ENCODE measurements around the gene CHST7.
"Not testable (repeated sequence)": the region's sequence is repeated elsewhere in the genome, so short reads cannot be mapped to it uniquely, and the experiment has no call there.

CHST7 gene

GRCh38 chrX:46531442-46531841, 42.1 kb upstream of the CHST7 start:
- Histone ChIP-seq H3K79me2 (ENCODE audit: control insufficient read depth, insufficient read depth, low read length, poor library complexity) (no peaks in the 10 kb centered on the region), H3K9me3 (ENCODE audit: insufficient read depth, low read depth, low read length) (no peaks in the 10 kb centered on the region), H2BK120ac (ENCODE audit: insufficient read depth, low read length, poor library complexity) (no peak overlapping the region), H3K4me1 (ENCODE audit: control insufficient read depth in 1 of 2, insufficient read depth in 2 of 2, low read length in 2 of 2) (no peaks in the 10 kb centered on the region), H4K91ac (ENCODE audit: low read depth, low read length) (no peak overlapping the region), H4K8ac (ENCODE audit: low read depth, low read length) (no peak overlapping the region), H3K4me2 (ENCODE audit: low read length) (no peak overlapping the region), H3K23ac (ENCODE audit: low read length) (no peak overlapping the region), H3K27ac (ENCODE audit: low read depth, low read length) (no peak overlapping the region), H3K9ac (ENCODE audit: low read length) (no peak overlapping the region), H3K14ac (ENCODE audit: low read length) (no peak overlapping the region), H3K36me3 (ENCODE audit: control insufficient read depth in 1 of 2, insufficient read depth in 2 of 2, low read length in 2 of 2) (peaks cover 1 to 2% of the 10 kb centered on the region in 2 experiments), H2AK5ac (ENCODE audit: low read length) (no peak overlapping the region), H4K12ac (ENCODE audit: low read depth, low read length) (no peak overlapping the region), H2AFZ (ENCODE audit: insufficient read depth, low read length, poor library complexity) (no peak overlapping the region), H3K79me1 (ENCODE audit: low read length) (no peaks in the 10 kb centered on the region), H3K4ac (ENCODE audit: low read depth, low read length) (no peak overlapping the region), H3K27me3 (ENCODE audit: insufficient read depth, low read length) (no peaks in the 10 kb centered on the region), H3K18ac (ENCODE audit: low read length) (no peak overlapping the region), H3K4me3 (ENCODE audit: low read depth, low read length) (no peak overlapping the region), H2BK5ac (ENCODE audit: low read depth, low read length, poor library complexity) (no peak overlapping the region), H2BK12ac (ENCODE audit: low read length) (no peak overlapping the region)
- WGBS (ENCODE audit: extremely low coverage, insufficient coverage, insufficient read length), result no CpG with 5 or more reads among the region's 3 CpGs
- no peak for DNase-seq

DNA sequence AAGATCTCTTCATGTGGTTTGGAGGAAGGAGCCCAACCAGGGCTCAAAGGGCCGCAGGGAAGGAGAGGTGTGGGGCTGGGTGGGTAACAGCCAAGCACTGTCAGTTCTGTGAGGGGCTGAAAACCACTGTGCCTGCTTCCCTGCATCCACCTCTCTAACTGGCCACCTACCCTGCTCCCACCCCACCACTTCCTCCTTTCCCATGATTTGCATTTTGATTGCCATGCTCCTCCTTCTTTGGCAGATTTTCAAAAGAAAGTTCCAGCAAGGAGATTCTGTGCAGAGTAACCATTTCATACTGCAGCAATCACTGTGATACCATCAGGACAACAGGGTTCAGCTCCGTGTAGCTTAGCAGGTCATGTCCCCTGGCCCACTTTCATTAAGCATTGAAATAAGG, 30.1 kb upstream of the CHST7 start:
- Histone ChIP-seq H3K4me3 (ENCODE audit: low read depth, low read length) (no peak overlapping the region), H3K14ac (ENCODE audit: low read length) (no peak overlapping the region), H3K27ac (ENCODE audit: low read depth, low read length) (no peak overlapping the region), H2AFZ (ENCODE audit: insufficient read depth, low read length, poor library complexity) (no peak overlapping the region), H3K4me1 (ENCODE audit: control insufficient read depth in 1 of 2, insufficient read depth in 2 of 2, low read length in 2 of 2) (peaks cover 3% of the 10 kb centered on the region in 2 experiments), H2BK5ac (ENCODE audit: low read depth, low read length, poor library complexity) (no peak overlapping the region), H2AK5ac (ENCODE audit: low read length) (no peak overlapping the region), H4K91ac (ENCODE audit: low read depth, low read length) (no peak overlapping the region), H3K18ac (ENCODE audit: low read length) (no peak overlapping the region), H4K8ac (ENCODE audit: low read depth, low read length) (no peak overlapping the region), H3K9me3 (ENCODE audit: insufficient read depth, low read depth, low read length) (no peaks in the 10 kb centered on the region), H3K27me3 (ENCODE audit: insufficient read depth, low read length) (no peaks in the 10 kb centered on the region), H2BK12ac (ENCODE audit: low read length) (no peak overlapping the region), H4K12ac (ENCODE audit: low read depth, low read length) (no peak overlapping the region), H3K4me2 (ENCODE audit: low read length) (no peak overlapping the region), H3K36me3 (ENCODE audit: control insufficient read depth in 1 of 2, insufficient read depth in 2 of 2, low read length in 2 of 2) (peaks cover under 1 to 4% of the 10 kb centered on the region in 2 experiments), H3K23ac (ENCODE audit: low read length) (no peak overlapping the region), H3K79me2 (ENCODE audit: control insufficient read depth, insufficient read depth, low read length, poor library complexity) (peaks cover 8% of the 10 kb centered on the region), H3K4ac (ENCODE audit: low read depth, low read length) (no peak overlapping the region), H3K9ac (ENCODE audit: low read length) (no peak overlapping the region), H2BK120ac (ENCODE audit: insufficient read depth, low read length, poor library complexity) (no peak overlapping the region), H3K79me1 (ENCODE audit: low read length) (peaks cover 8% of the 10 kb centered on the region)
- WGBS (ENCODE audit: extremely low coverage, insufficient coverage, insufficient read length), result no CpG with 5 or more reads among the region's 2 CpGs
- DNase-seq, result no peak

DNA sequence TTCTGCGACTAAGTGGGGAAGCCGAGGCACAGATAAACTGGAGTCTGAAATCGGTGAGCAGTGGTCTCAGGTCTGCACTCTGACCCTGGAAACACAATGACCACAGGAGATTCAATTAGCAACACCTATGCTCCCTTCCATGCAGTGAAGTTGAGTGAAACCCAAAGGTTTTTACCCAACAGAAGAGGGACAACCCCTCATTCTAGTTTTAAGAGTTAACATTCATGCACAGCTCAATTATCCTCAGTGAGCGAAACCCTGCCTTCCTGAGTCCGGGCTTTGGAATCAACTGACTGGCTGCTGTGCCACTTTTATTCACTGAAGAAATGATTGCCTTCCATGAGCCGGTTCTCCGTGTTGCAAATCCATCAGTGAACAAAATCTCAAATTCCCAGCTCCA, 29.0 kb upstream of the CHST7 start:
- H2BK120ac ChIP-seq (ENCODE audit: insufficient read depth, low read length, poor library complexity); H3K79me2 ChIP-seq (ENCODE audit: control insufficient read depth, insufficient read depth, low read length, poor library complexity); H3K9me3 ChIP-seq (ENCODE audit: insufficient read depth, low read depth, low read length); H3K9ac ChIP-seq (ENCODE audit: low read length); H3K23ac ChIP-seq (ENCODE audit: low read length); H3K36me3 ChIP-seq (ENCODE audit: control insufficient read depth in 1 of 2, insufficient read depth in 2 of 2, low read length in 2 of 2); H4K12ac ChIP-seq (ENCODE audit: low read depth, low read length); H3K4me1 ChIP-seq (ENCODE audit: control insufficient read depth in 1 of 2, insufficient read depth in 2 of 2, low read length in 2 of 2); H3K14ac ChIP-seq (ENCODE audit: low read length); H4K8ac ChIP-seq (ENCODE audit: low read depth, low read length); H2AFZ ChIP-seq (ENCODE audit: insufficient read depth, low read length, poor library complexity); H3K4ac ChIP-seq (ENCODE audit: low read depth, low read length); H4K91ac ChIP-seq (ENCODE audit: low read depth, low read length); H3K79me1 ChIP-seq (ENCODE audit: low read length); H3K18ac ChIP-seq (ENCODE audit: low read length); H3K27ac ChIP-seq (ENCODE audit: low read depth, low read length); H2BK12ac ChIP-seq (ENCODE audit: low read length); H2AK5ac ChIP-seq (ENCODE audit: low read length); H3K4me3 ChIP-seq (ENCODE audit: low read depth, low read length); H3K27me3 ChIP-seq (ENCODE audit: insufficient read depth, low read length); DNase-seq; H2BK5ac ChIP-seq (ENCODE audit: low read depth, low read length, poor library complexity): not testable (repeated sequence)
- no CpG with 5 or more reads among the region's 7 CpGs for WGBS (ENCODE audit: extremely low coverage, insufficient coverage, insufficient read length)
- peak overlapping the region; percentile 75 for H3K4me2 ChIP-seq (ENCODE audit: low read length)

DNA sequence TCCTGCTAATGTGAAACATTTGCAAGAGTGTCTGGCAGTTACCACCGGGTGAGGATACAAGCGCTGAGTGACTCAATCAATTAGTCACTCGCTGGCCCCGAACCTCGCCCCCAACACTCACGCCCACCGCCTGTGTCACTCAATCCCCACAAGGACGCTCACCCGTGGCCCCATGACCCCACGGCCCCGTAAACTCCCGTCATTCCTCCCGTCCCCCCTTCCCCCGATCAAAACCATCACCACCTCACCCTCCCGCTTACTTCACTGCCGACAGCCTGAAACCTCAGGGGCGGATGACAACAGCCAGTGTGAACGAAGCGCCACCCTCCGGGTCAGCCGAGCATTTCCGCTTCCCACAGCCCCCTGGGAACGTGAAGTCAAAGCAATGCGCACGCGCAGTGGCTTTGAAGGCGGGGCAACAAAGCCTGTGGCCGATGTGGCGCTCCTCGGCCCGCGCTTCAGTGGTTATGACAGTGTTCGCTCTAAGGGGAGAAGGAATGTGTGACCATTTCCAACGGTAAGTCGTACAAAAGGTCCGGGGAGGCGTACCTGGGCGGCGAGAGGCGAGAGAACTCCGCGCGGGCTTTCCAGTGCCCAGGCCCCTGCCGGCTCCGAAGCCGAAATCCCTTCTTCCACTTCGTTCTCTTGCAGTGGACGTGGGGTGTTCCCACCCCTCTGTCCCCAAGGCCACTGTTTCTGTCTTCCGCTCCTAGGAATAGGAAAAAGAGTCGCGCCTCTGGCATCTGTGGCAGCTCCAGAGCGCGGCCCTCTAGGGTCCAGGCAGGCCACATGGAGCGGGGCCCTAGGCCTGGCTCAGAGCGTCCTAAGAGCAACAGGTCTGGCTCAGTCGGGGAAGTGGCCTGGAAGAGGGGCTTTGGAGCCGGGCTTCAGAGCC, 28.2 kb upstream of the CHST7 start, which contains the start of gene ZNF674:
Gene ZNF674 (minus strand): TSS at position 311 of the 895 bp plus-strand sequence. CDS start 3,334 bp downstream, outside the sequence.
- Histone ChIP-seq H3K4me1 (ENCODE audit: control insufficient read depth in 1 of 2, insufficient read depth in 2 of 2, low read length in 2 of 2) (peaks cover 3 to 5% of the 10 kb centered on the region in 2 experiments), H2AK5ac (ENCODE audit: low read length) (peak within 1 kb of the TSS; percentile 29), H3K23ac (ENCODE audit: low read length) (no peak within 1 kb of the TSS), H3K36me3 (ENCODE audit: control insufficient read depth in 1 of 2, insufficient read depth in 2 of 2, low read length in 2 of 2) (peaks cover 2 to 6% of the 10 kb centered on the region in 2 experiments), H3K4me3 (ENCODE audit: low read depth, low read length) (peak within 1 kb of the TSS; percentile 82), H4K91ac (ENCODE audit: low read depth, low read length) (peak within 1 kb of the TSS; percentile 82), H3K9ac (ENCODE audit: low read length) (peak within 1 kb of the TSS; percentile 98), H2BK5ac (ENCODE audit: low read depth, low read length, poor library complexity) (peak within 1 kb of the TSS; percentile 49), H3K27ac (ENCODE audit: low read depth, low read length) (peak within 1 kb of the TSS; percentile 63), H3K79me1 (ENCODE audit: low read length) (peaks cover 8% of the 10 kb centered on the region), H3K4ac (ENCODE audit: low read depth, low read length) (peak within 1 kb of the TSS; percentile 90), H3K27me3 (ENCODE audit: insufficient read depth, low read length) (no peaks in the 10 kb centered on the region), H3K18ac (ENCODE audit: low read length) (peak within 1 kb of the TSS; percentile 75), H3K4me2 (ENCODE audit: low read length) (peak within 1 kb of the TSS; percentile 75), H3K9me3 (ENCODE audit: insufficient read depth, low read depth, low read length) (no peaks in the 10 kb centered on the region), H2AFZ (ENCODE audit: insufficient read depth, low read length, poor library complexity) (peak within 1 kb of the TSS; percentile 84), H3K79me2 (ENCODE audit: control insufficient read depth, insufficient read depth, low read length, poor library complexity) (peaks cover 8% of the 10 kb centered on the region), H3K14ac (ENCODE audit: low read length) (peak within 1 kb of the TSS; percentile 56), H4K8ac (ENCODE audit: low read depth, low read length) (peak within 1 kb of the TSS; percentile 81), H4K12ac (ENCODE audit: low read depth, low read length) (peak within 1 kb of the TSS; percentile 80), H2BK120ac (ENCODE audit: insufficient read depth, low read length, poor library complexity) (peak within 1 kb of the TSS; percentile 74), H2BK12ac (ENCODE audit: low read length) (no peak within 1 kb of the TSS)
- DNase-seq, result peak; percentile 82 to 95
- WGBS (ENCODE audit: extremely low coverage, insufficient coverage, insufficient read length), result no CpG with 5 or more reads among the region's 57 CpGs

Measured in trophoblast cell (in vitro differentiated cells and primary cell).